Astrocyte (in vitro differentiated cells and primary cell): Measurements from ENCODE around the gene SUGP2. TPM values are rescaled to one million over a fixed set of nuclear protein-coding genes. Genes with fewer than 3 reads are reported as not detected.

Source experiments
- DNase-seq: peaks from one replicate; pipeline ENCODE4 v3.0.0-alpha.2; 2010; ENCODE audit warnings: low read depth
- FAIRE-seq: peaks from 2 replicates; lab custom pipeline; 2011; peaks lifted over from hg19 to GRCh38; lab: Jason Lieb, UNC
- H2AFZ ChIP-seq: 2 replicates; pipeline ENCODE4 v1.6.0; 2012; ENCODE audit warnings: low read depth, low read length, inconsistent platforms
- H3K27ac ChIP-seq: 2 replicates; pipeline ENCODE4 v1.5.1; 2011; ENCODE audit warnings: low read depth, low read length, inconsistent platforms
- H3K27me3 ChIP-seq: 2 replicates; pipeline ENCODE4 v1.6.0; 2011; ENCODE audit warnings: low read length, inconsistent platforms; ENCODE audit not compliant: insufficient read depth
- H3K36me3 ChIP-seq: 2 replicates; pipeline ENCODE4 v1.5.1; 2011; ENCODE audit warnings: low read length, inconsistent platforms; ENCODE audit not compliant: insufficient read depth
- H3K4me1 ChIP-seq: 2 replicates; pipeline ENCODE4 v1.5.1; 2011; ENCODE audit warnings: low read length, inconsistent platforms; ENCODE audit not compliant: insufficient read depth
- H3K4me2 ChIP-seq: 2 replicates; pipeline ENCODE4 v1.6.0; 2012; ENCODE audit warnings: low read length, inconsistent platforms
- H3K4me3 ChIP-seq: 2 replicates; pipeline ENCODE4 v1.5.1; 2011; ENCODE audit warnings: low read depth, mild to moderate bottlenecking, low read length, inconsistent platforms; ENCODE audit not compliant: insufficient read depth
- H3K79me2 ChIP-seq: 2 replicates; pipeline ENCODE4 v1.6.0; 2012; ENCODE audit warnings: mild to moderate bottlenecking, low read length, inconsistent platforms; ENCODE audit not compliant: insufficient read depth
- H3K9ac ChIP-seq: 2 replicates; pipeline ENCODE4 v1.6.0; 2012; ENCODE audit warnings: mild to moderate bottlenecking, low read length, inconsistent platforms
- H3K9me3 ChIP-seq: 2 replicates; pipeline ENCODE4 v1.5.1; 2012; ENCODE audit warnings: low read depth, mild to moderate bottlenecking, low read length, inconsistent platforms; ENCODE audit not compliant: insufficient read depth
- H4K20me1 ChIP-seq: 2 replicates; pipeline ENCODE4 v1.6.0; 2012; ENCODE audit warnings: low read length, inconsistent platforms; ENCODE audit not compliant: insufficient read depth
- H3K27ac Mint-ChIP-seq: one replicate; pipeline ENCODE4 v1.8.0; 2021; ENCODE audit warnings: mild to moderate bottlenecking, mixed read lengths; ENCODE audit not compliant: unreplicated experiment
- H3K27me3 Mint-ChIP-seq: one replicate; pipeline ENCODE4 v1.8.0; 2021; ENCODE audit warnings: low read depth, mixed read lengths; ENCODE audit not compliant: unreplicated experiment
- H3K36me3 Mint-ChIP-seq: one replicate; pipeline ENCODE4 v1.8.0; 2021; ENCODE audit warnings: low read depth, mixed read lengths; ENCODE audit not compliant: unreplicated experiment
- H3K4me1 Mint-ChIP-seq: one replicate; pipeline ENCODE4 v1.8.0; 2021; ENCODE audit warnings: low read depth, mixed read lengths; ENCODE audit not compliant: unreplicated experiment
- H3K4me3 Mint-ChIP-seq: one replicate; pipeline ENCODE4 v1.8.0; 2021; ENCODE audit warnings: mild to moderate bottlenecking, moderate library complexity, mixed read lengths; ENCODE audit not compliant: unreplicated experiment
- H3K9me3 Mint-ChIP-seq: one replicate; pipeline ENCODE4 v1.8.0; 2021; ENCODE audit warnings: mild to moderate bottlenecking, mixed read lengths; ENCODE audit not compliant: unreplicated experiment
- EZH2 ChIP-seq: IDR thresholded peaks from 2 replicates; pipeline ENCODE4 v1.6.1; 2012; ENCODE audit warnings: mild to moderate bottlenecking, low read length, inconsistent platforms; ENCODE audit not compliant: insufficient read depth
- total RNA-seq: library from RNA; stranded (reverse); gene quantifications from 2 replicates; pipeline ENCODE4 v1.2.1, GENCODE V29; 2021
- TF ChIP-seq, protein P1 (sequence below): IDR thresholded peaks from 2 replicates; pipeline ENCODE4 v1.5.1; 2011; ENCODE audit warnings: low read depth, mild to moderate bottlenecking, inconsistent platforms, low read length, moderate library complexity; ENCODE audit not compliant: insufficient read depth

Gene SUGP2
- total RNA-seq, 1 donor from 2014 or later = 77.6 TPM

DNA sequence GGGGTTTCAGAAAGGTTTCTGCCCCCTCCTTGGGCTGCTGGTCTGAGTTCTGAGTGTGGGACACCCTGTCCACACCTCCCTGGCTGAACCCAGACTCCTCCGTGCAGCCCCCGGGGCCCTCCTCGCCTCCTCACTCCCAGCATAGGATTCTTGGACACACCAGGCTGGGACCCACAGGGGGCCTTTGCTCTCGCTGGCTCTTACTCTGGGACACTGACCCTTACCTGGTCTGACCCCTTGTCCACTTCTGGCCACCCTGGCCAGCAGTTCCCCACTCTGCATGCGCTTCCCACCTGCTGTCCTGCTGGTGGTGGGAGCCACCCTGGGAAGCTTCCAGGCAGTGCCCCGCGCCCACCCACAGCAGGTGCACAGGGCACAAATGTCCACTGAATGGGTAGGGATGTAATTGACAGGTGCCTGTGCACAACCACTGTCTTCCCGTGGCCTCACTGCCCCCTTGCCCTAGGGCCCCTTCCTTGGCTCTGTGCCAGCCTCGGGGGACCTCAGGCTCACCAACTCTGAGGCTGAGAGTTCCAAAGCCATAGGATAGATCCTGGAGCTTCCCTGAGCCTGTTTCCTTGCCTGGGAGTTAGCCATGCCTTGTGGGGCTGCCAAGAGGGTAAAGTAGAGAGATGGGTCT, 23.4 kb upstream of the SUGP2 start:
- Histone ChIP-seq H3K9ac (no peak overlapping the region), H3K9me3 (no peaks in the 10 kb centered on the region), H4K20me1 (peaks cover 6% of the 10 kb centered on the region), H3K4me3 (no peak overlapping the region), H3K27me3 (no peaks in the 10 kb centered on the region), H3K27ac (no peak overlapping the region), H3K36me3 (peaks cover 12% of the 10 kb centered on the region), H2AFZ (no peak overlapping the region), H3K4me2 (no peak overlapping the region), H3K79me2 (peaks cover 1% of the 10 kb centered on the region), H3K4me1 (no peaks in the 10 kb centered on the region)
- no peaks in the 10 kb centered on the region for H3K4me1 Mint-ChIP-seq
- H3K9me3 Mint-ChIP-seq = no peaks in the 10 kb centered on the region
- no peaks in the 10 kb centered on the region for H3K27me3 Mint-ChIP-seq
- no peak overlapping the region for H3K27ac Mint-ChIP-seq
- H3K4me3 Mint-ChIP-seq = no peak overlapping the region
- DNase-seq (no peak), FAIRE-seq (no peak)
- TF ChIP-seq EZH2 = no peak
- TF ChIP-seq, protein P1, sequence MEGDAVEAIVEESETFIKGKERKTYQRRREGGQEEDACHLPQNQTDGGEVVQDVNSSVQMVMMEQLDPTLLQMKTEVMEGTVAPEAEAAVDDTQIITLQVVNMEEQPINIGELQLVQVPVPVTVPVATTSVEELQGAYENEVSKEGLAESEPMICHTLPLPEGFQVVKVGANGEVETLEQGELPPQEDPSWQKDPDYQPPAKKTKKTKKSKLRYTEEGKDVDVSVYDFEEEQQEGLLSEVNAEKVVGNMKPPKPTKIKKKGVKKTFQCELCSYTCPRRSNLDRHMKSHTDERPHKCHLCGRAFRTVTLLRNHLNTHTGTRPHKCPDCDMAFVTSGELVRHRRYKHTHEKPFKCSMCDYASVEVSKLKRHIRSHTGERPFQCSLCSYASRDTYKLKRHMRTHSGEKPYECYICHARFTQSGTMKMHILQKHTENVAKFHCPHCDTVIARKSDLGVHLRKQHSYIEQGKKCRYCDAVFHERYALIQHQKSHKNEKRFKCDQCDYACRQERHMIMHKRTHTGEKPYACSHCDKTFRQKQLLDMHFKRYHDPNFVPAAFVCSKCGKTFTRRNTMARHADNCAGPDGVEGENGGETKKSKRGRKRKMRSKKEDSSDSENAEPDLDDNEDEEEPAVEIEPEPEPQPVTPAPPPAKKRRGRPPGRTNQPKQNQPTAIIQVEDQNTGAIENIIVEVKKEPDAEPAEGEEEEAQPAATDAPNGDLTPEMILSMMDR = no peak
- H3K36me3 Mint-ChIP-seq = peaks cover 14% of the 10 kb centered on the region

- Histone ChIP-seq H4K20me1 (peaks cover 12% of the 10 kb centered on the region), H3K4me1 (no peaks in the 10 kb centered on the region), H3K27ac (no peak overlapping the region), H3K36me3 (peaks cover 12% of the 10 kb centered on the region), H3K9me3 (no peaks in the 10 kb centered on the region), H3K4me3 (no peak overlapping the region), H3K27me3 (no peaks in the 10 kb centered on the region), H2AFZ (no peak overlapping the region), H3K4me2 (no peak overlapping the region), H3K9ac (no peak overlapping the region), H3K79me2 (peaks cover 4% of the 10 kb centered on the region)
- no peaks in the 10 kb centered on the region for H3K27me3 Mint-ChIP-seq
- no peak overlapping the region for H3K27ac Mint-ChIP-seq
- FAIRE-seq = no peak
- H3K4me1 Mint-ChIP-seq = peaks cover 4% of the 10 kb centered on the region
- no peak for TF ChIP-seq EZH2
- TF ChIP-seq, protein P1 = no peak
- H3K9me3 Mint-ChIP-seq = no peaks in the 10 kb centered on the region
- DNase-seq = no peak
- no peak overlapping the region for H3K4me3 Mint-ChIP-seq
- peaks cover 19% of the 10 kb centered on the region for H3K36me3 Mint-ChIP-seq
These were observed 22.4 kb upstream of the SUGP2 start for GRCh38 chr19:19055701-19056100.

DNA sequence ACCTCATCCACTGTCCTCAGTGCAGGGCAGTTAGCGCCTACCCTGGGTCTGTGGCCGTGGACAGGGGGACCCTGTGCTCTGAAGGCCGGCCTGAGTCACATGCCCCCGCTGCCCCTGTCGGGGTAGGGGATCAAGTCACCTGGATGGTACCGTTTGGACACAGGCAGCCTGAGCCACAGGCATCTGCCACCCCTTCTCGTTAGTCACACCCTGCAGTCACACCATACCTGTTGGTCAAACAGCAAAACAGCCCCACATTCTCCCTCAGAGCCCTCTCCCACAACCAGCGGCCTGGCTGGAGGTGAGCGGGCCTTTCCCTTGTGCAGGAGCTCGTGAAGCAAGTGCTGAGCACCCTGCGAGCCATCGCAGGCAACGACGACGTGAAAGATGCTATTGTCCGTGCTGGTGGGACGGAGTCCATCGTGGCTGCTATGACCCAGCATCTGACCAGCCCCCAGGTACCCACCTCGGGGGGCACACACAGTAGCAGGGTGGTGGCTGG, 21.7 kb upstream of the SUGP2 start:
- FAIRE-seq = no peak
- Histone ChIP-seq H3K36me3 (peaks cover 15% of the 10 kb centered on the region), H3K27me3 (no peaks in the 10 kb centered on the region), H3K79me2 (peaks cover 4% of the 10 kb centered on the region), H3K4me3 (no peak overlapping the region), H3K4me2 (no peak overlapping the region), H2AFZ (no peak overlapping the region), H3K4me1 (no peaks in the 10 kb centered on the region), H3K9ac (no peak overlapping the region), H3K9me3 (no peaks in the 10 kb centered on the region), H3K27ac (no peak overlapping the region), H4K20me1 (peaks cover 16% of the 10 kb centered on the region)
- Mint-ChIP-seq H3K4me1 (peaks cover 10% of the 10 kb centered on the region), H3K27ac (no peak overlapping the region), H3K36me3 (peaks cover 23% of the 10 kb centered on the region), H3K27me3 (no peaks in the 10 kb centered on the region), H3K9me3 (no peaks in the 10 kb centered on the region), H3K4me3 (no peak overlapping the region)
- TF ChIP-seq EZH2 = no peak
- TF ChIP-seq, protein P1 = no peak
- no peak for DNase-seq
